ENCODE results near the gene BTBD16.

The BTBD16 gene

DNA sequence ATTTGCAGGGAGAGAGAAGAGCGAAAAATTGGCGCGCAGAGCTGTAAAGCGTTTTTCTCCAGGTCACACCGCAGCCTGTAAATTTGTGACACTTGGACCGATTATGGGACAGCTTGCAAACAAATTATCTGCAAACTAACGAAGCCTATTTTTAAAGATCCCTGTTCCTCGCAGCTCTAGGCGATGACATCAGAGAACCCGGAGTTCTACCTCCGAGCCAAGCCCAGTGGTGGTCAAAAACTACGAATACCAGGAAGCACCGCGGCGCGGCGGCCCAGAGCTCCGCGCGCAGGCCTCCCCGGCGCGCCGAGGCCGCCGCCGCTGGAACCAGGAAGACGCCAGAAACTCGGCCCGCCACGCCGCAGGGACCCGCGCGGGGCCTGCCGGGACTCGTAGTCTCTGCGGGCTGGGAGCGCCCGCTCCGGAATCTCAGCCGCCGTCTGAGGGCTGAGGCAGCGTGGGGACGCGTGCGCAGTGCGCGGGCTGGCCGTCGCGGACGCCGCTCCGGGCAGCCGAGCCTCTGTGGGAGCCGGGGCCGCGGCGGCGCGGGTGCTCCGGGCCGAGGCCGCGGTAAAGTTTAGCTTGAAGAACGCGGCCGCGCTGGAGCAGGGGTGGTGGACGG lies 103.3 kb downstream of the BTBD16 start, which contains the start of gene PLEKHA1:
TSS of gene PLEKHA1 (plus strand) at position 472 of the 622 bp plus-strand sequence. CDS start 18,493 bp downstream, outside the sequence.
- peak; percentile 92 for DNase-seq (ENCODE audit: low read depth)

GRCh38 chr10:122374859-122375678 lies 104.0 kb downstream of the BTBD16 start:
- peak; percentile 58 for DNase-seq (ENCODE audit: low read depth)

DNA sequence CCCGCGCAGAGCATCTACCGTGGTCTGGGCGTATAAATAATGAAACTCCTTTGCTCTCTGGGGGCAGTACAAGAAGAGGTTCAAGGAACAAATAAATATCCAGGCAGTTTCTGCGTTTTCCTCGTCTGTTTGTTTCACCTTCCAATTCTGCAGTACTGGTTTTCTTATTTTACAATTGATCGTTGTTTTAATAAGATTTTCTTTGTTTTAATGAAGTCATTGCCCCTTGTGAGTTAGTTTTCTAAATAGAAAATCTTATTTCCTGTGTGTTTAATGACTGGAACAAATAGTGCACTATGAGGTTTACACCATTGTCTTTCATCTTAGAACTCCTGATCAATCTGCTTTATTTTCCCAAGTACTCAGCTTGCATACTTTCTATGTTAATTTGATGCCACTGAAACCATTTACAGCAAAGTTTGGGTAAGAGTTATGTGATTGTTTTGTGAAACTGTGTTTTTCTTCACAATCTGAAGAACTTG lies 104.6 kb downstream of the BTBD16 start:
- DNase-seq (ENCODE audit: low read depth), result no peak

DNA sequence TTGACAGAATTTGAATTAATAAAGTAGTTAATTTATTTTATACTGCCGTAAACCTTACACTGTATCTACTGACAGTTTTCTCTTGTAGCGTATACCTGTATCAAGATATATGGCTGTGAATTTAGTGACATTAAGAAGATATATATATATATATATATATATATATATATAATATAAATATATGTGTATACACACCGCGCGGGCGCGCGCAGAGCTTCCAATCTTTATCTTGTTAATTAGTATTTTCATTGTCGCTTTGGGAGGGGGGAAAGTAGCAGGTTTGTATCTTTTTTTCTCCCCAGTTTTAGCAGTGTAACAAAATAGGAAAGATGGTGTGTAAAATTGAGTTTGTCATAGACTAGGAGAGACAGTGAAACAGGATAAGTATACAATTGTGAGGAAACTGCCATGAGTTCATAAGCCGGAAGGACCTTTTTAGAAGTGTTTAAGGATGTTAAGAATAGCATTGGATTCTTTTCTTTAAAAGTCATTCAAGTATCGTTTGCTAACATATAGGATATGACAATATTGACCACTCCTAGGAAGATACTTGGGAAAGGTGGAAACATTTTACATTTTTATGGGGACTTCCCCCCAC lies 105.4 kb downstream of the BTBD16 start:
- no peak for DNase-seq (ENCODE audit: low read depth)

- no peak for DNase-seq (ENCODE audit: low read depth)
Measured at GRCh38 chr10:122379041-122379440, 107.9 kb downstream of the BTBD16 start.

DNA sequence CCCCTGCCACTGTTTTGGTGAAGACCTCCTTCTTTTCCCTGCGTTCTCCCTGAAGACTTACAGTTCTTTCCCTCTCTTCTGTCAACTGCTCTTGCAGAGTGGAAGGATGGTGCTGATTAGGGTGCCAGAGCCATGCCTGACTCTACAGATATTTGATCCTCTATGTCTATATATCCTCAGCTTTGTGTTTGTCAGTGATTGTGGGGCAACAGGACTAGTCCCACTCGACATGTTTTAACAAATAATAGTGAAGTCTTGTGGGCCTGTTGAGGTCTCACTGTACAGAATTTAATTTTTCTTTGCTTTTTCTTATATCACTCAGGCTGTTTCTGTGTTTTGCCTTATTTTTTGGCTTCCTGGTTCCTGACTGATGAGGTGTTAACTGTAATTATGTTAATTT lies 108.4 kb downstream of the BTBD16 start:
- no peak for DNase-seq (ENCODE audit: low read depth)

DNA sequence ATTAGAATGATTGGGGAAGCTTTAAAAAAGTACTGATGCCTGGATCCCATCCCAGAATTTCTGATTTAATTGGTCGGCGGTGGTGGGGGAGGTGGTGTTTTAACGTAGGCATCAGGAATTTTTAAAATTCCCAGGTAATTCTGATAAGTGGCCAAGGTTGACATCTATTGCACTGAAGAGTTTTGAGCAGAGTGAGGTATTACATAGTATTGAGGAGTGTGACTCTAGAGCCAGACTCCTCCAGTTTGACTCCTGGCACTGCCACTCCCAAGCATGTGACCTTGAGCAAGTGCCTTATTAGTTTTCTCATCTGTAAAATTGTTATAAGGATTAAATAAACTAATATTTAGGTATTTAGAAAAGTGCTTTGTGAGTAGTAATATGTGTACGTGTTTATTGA lies 109.6 kb downstream of the BTBD16 start:
- no peak for DNase-seq (ENCODE audit: low read depth)

GRCh38 chr10:122381680-122382079 lies 110.6 kb downstream of the BTBD16 start:
- no peak for DNase-seq (ENCODE audit: low read depth)

GRCh38 chr10:122386514-122386913 lies 115.4 kb downstream of the BTBD16 start:
- no peak for DNase-seq (ENCODE audit: low read depth)

DNA sequence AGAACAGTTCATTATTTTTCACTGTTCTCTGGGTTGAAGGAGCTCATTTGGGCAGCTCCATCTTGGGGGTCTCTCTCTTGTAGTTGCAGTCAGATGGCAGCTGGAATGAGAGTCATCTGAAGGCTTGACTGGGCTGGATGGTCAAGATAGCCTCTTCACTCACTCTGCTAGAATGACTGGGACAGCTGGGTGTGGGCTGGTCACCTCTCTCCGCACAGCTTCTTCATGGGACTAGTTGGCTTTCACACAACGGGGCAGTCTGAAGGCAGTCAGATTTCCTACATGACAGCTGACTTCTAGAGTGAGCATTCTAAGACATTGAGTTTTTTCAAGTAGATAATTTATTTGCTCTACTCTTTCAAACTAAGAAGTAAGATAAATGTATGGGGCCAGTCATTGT lies 116.5 kb downstream of the BTBD16 start:
- no peak for DNase-seq (ENCODE audit: low read depth)
